ENCODE results near the gene TLCD3A. TPM values are rescaled to one million over a fixed set of nuclear protein-coding genes. Genes with fewer than 3 reads are reported as not detected.
"Not testable (repeated sequence)": the region's sequence is repeated elsewhere in the genome, so short reads cannot be mapped to it uniquely, and the experiment has no call there.

Gene TLCD3A
- total and polyA plus RNA-seq, 2 donors (not counting 1 experiment from before 2014, with no cell fraction given): 7.6 to 54.7 TPM

DNA sequence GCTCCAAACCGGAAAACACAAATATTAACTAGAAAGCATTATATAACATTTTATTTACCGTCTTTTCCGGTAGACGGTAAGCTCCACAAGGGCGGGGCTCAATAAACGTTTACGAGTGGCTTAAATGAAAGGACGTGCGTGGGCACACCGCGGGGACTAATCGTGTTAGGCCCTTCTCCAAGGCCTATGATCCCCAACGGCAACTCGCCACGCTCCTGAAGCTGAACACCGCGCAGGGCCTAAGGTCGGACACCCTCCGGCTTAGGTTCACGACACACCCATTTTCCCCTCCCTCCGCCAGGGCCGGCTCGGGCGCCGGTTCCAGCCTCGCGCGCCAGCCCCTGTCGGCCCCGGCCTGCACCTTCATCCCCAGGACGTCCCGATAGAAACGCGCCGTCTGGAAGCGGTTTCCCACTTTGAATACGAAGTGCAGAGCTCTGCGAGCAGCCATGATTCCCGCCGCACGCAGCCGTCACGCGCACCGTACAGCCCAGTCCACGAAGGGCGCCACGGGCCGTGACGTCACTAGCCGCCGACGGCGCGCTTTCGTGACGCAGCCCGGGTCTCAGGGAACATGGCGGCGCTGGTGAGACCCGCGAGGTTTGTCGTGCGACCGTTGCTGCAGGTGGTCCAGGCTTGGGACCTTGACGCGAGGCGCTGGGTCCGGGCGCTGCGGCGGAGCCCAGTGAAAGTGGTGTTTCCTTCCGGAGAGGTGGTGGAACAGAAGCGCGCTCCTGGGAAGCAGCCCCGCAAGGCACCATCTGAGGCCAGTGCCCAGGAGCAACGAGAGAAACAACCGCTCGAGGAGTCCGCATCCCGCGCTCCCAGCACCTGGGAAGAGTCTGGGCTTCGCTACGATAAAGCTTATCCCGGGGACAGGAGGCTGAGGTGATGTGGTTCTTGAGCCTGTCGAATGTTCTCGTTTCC is 49.7 kb downstream of the TLCD3A start, which contains the start of the genes GLOD4 and MRM3:
GLOD4 (minus strand) TSS at position 476 of the 927 bp plus-strand sequence; CDS start at position 451, 25 bp downstream.
MRM3 (plus strand) TSS at position 549 of the 927 bp plus-strand sequence; CDS start at position 575, 26 bp downstream.
- Histone ChIP-seq H3K36me3 (ENCODE audit: control insufficient read depth, insufficient read depth, low read length) (peaks cover 9% of the 10 kb centered on the region), H3K27ac (ENCODE audit: insufficient read depth, low read length) (peak within 1 kb of the TSS; percentile 88), H3K27me3 (ENCODE audit: control insufficient read depth, insufficient read depth, low read length) (no peaks in the 10 kb centered on the region), H2AFZ (ENCODE audit: low read length) (peak within 1 kb of the TSS; percentile 86), H3K9ac (ENCODE audit: insufficient read depth, low read length) (peak within 1 kb of the TSS; percentile 87), H4K20me1 (ENCODE audit: control insufficient read depth, extremely low read depth, insufficient read depth, low read length) (no peaks in the 10 kb centered on the region), H3K9me3 (ENCODE audit: control insufficient read depth, insufficient read depth, low read depth, low read length) (no peaks in the 10 kb centered on the region), H3K79me2 (ENCODE audit: control insufficient read depth, insufficient read depth, low read length) (peaks cover 36% of the 10 kb centered on the region), H3K4me3 (replicated peaks in 1 of 4; ENCODE audit: control extremely low read depth in 1 of 4, insufficient read depth in 1 of 4, low read depth in 3 of 4, low read length in 4 of 4) (peak within 1 kb of the TSS; percentile 86 to 99 (median 98)), H3K4me2 (ENCODE audit: extremely low read depth, insufficient read depth, low read length) (peak within 1 kb of the TSS; percentile 91), H3K4me1 (ENCODE audit: control insufficient read depth, extremely low read depth, insufficient read depth, low read length) (peaks cover 2% of the 10 kb centered on the region)
- DNase-seq (ENCODE audit: low read depth in 2 of 2): peak; percentile 81 to 86
- TF ChIP-seq, protein P1, sequence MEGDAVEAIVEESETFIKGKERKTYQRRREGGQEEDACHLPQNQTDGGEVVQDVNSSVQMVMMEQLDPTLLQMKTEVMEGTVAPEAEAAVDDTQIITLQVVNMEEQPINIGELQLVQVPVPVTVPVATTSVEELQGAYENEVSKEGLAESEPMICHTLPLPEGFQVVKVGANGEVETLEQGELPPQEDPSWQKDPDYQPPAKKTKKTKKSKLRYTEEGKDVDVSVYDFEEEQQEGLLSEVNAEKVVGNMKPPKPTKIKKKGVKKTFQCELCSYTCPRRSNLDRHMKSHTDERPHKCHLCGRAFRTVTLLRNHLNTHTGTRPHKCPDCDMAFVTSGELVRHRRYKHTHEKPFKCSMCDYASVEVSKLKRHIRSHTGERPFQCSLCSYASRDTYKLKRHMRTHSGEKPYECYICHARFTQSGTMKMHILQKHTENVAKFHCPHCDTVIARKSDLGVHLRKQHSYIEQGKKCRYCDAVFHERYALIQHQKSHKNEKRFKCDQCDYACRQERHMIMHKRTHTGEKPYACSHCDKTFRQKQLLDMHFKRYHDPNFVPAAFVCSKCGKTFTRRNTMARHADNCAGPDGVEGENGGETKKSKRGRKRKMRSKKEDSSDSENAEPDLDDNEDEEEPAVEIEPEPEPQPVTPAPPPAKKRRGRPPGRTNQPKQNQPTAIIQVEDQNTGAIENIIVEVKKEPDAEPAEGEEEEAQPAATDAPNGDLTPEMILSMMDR (conservative IDR thresholded peaks at IDR 0.05 in 1 of 2, IDR thresholded peaks at IDR 0.05 in 1 of 2; ENCODE audit: low read depth in 1 of 2, low read length in 2 of 2): peak in 1 of 2 donors; percentile 2
- TF ChIP-seq EZH2 (IDR thresholded peaks at IDR 0.05; ENCODE audit: low read length, missing control alignments): no peak

DNA sequence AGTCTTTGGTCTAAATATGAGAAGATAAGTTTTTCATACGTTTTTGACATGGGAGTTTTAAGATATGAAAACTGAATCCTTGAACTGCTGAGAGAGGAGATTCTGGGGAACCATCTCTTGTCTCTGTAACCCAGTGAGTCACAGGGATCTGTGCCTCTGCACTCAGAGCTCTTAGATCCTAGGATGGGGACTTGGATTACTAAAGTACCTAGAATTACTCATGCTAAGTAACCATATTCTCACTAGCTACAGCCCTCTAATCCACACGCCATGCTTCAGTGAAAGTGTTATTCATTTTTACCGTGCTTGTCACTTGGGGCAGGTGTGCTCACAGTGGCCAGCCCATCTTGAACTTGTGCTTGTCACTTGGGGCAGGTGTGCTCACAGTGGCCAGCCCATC is 51.7 kb downstream of the TLCD3A start:
- Histone ChIP-seq H2AFZ (ENCODE audit: low read length) (no peak overlapping the region), H3K4me3 (replicated peaks in 1 of 4; ENCODE audit: control extremely low read depth in 1 of 4, insufficient read depth in 1 of 4, low read depth in 3 of 4, low read length in 4 of 4) (peak overlapping the region in 1 of 4 experiments; percentile 14), H3K27me3 (ENCODE audit: control insufficient read depth, insufficient read depth, low read length) (no peaks in the 10 kb centered on the region), H3K9me3 (ENCODE audit: control insufficient read depth, insufficient read depth, low read depth, low read length) (no peaks in the 10 kb centered on the region), H3K36me3 (ENCODE audit: control insufficient read depth, insufficient read depth, low read length) (peaks cover 9% of the 10 kb centered on the region), H3K4me2 (ENCODE audit: extremely low read depth, insufficient read depth, low read length) (no peak overlapping the region), H3K27ac (ENCODE audit: insufficient read depth, low read length) (no peak overlapping the region), H3K4me1 (ENCODE audit: control insufficient read depth, extremely low read depth, insufficient read depth, low read length) (peaks cover 2% of the 10 kb centered on the region), H3K79me2 (ENCODE audit: control insufficient read depth, insufficient read depth, low read length) (peaks cover 36% of the 10 kb centered on the region), H3K9ac (ENCODE audit: insufficient read depth, low read length) (no peak overlapping the region), H4K20me1 (ENCODE audit: control insufficient read depth, extremely low read depth, insufficient read depth, low read length) (no peaks in the 10 kb centered on the region)
- TF ChIP-seq EZH2 (IDR thresholded peaks at IDR 0.05; ENCODE audit: low read length, missing control alignments): no peak
- TF ChIP-seq, protein P1 (conservative IDR thresholded peaks at IDR 0.05 in 1 of 2, IDR thresholded peaks at IDR 0.05 in 1 of 2; ENCODE audit: low read depth in 1 of 2, low read length in 2 of 2): no peak
- DNase-seq (ENCODE audit: low read depth in 2 of 2): no peak

DNA sequence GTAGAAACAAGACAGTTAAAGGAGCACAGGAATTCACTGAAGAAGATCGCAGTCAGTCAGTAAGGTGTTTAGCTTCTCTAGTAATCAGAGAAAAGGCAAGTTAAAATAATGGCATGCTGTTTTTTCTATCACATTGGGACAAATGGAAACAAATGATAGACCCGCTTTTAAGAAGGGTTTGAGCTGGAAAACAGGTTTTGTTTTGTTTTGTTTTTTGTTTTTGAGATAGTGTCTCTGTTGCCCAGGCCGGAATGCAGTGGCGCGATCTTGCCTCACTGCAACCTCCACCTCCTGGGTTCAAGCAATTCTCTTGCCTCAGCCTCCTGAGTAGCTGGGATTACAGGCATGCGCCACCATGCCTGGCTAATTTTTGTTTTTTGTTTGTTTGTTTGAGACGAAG is 53.5 kb downstream of the TLCD3A start:
- H3K4me3 ChIP-seq (replicated peaks in 1 of 4; ENCODE audit: control extremely low read depth in 1 of 4, insufficient read depth in 1 of 4, low read depth in 3 of 4, low read length in 4 of 4); H4K20me1 ChIP-seq (ENCODE audit: control insufficient read depth, extremely low read depth, insufficient read depth, low read length); H2AFZ ChIP-seq (ENCODE audit: low read length); H3K27me3 ChIP-seq (ENCODE audit: control insufficient read depth, insufficient read depth, low read length); DNase-seq (ENCODE audit: low read depth in 2 of 2); H3K9me3 ChIP-seq (ENCODE audit: control insufficient read depth, insufficient read depth, low read depth, low read length); H3K27ac ChIP-seq (ENCODE audit: insufficient read depth, low read length); H3K4me2 ChIP-seq (ENCODE audit: extremely low read depth, insufficient read depth, low read length); H3K9ac ChIP-seq (ENCODE audit: insufficient read depth, low read length); H3K4me1 ChIP-seq (ENCODE audit: control insufficient read depth, extremely low read depth, insufficient read depth, low read length): not testable (repeated sequence)
- peaks cover 14% of the 10 kb centered on the region for H3K36me3 ChIP-seq (ENCODE audit: control insufficient read depth, insufficient read depth, low read length)
- peaks cover 32% of the 10 kb centered on the region for H3K79me2 ChIP-seq (ENCODE audit: control insufficient read depth, insufficient read depth, low read length)

Measured in fibroblast of lung (primary cell).